IPS DF 6.9 (cell line): ENCODE data around the gene CMTM2.

Source experiments
- DNase-seq: peaks from one replicate; pipeline ENCODE4 v3.0.0-alpha.2; 2013; ENCODE audit warnings: low read depth, low spot score
- H3K27ac ChIP-seq: one replicate; pipeline ENCODE4 v1.5.1; 2013; ENCODE audit warnings: low read length, control low read depth
- H3K27me3 ChIP-seq: 2 replicates; pipeline ENCODE4 v1.6.1; 2013; ENCODE audit warnings: mild to moderate bottlenecking, low read length; ENCODE audit not compliant: control insufficient read depth, insufficient read depth
- H3K36me3 ChIP-seq: 2 replicates; pipeline ENCODE4 v1.6.1; 2013; ENCODE audit warnings: low read length; ENCODE audit not compliant: control insufficient read depth, insufficient read depth
- H3K4me1 ChIP-seq: 2 replicates; pipeline ENCODE4 v1.6.1; 2013; ENCODE audit warnings: low read length; ENCODE audit not compliant: control insufficient read depth, insufficient read depth
- H3K4me3 ChIP-seq: 2 replicates; pipeline ENCODE4 v1.5.1; 2013; ENCODE audit warnings: mild to moderate bottlenecking, low read length
- H3K9me3 ChIP-seq: 2 replicates; pipeline ENCODE4 v1.6.1; 2013; ENCODE audit warnings: low read length, inconsistent platforms; ENCODE audit not compliant: control insufficient read depth, insufficient read depth
- WGBS: extraction: QIAGEN DNeasy Blood & Tissue Kit; methylation state at CpG from one replicate; pipeline ENCODE4 v1.1.7; 2013; ENCODE audit warnings: mixed read lengths, missing lambda C conversion rate; ENCODE audit not compliant: insufficient read length, insufficient coverage; 5-methylcytosine and 5-hydroxymethylcytosine counted together

Gene CMTM2

DNA sequence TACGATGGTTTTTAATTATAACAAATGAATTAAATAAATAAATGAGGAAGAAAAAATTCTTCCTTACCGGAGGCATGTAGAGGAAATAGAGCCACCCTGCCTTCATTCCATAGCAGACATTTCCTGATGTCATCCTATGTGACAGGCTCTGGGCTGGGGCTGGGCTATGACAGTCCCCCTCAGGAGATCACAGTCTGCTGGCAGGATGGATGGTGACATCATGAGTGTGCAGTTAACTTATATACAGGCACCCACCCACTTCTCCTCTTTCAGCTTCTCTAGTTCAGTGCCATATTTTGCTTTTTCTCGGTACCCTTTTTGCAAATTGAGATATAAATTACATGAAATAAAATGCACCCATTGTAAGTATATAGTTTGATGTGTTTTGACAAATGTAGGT lies 18.8 kb downstream of the CMTM2 start:
- no peaks in the 10 kb centered on the region for H3K27me3 ChIP-seq
- H3K4me3 ChIP-seq, result no peak overlapping the region
- no peak overlapping the region for H3K27ac ChIP-seq
- no peak for DNase-seq
- H3K36me3 ChIP-seq, result no peaks in the 10 kb centered on the region
- H3K9me3 ChIP-seq, result no peaks in the 10 kb centered on the region
- no CpG with 5 or more reads among the region's 3 CpGs for WGBS
- H3K4me1 ChIP-seq, result no peaks in the 10 kb centered on the region

DNA sequence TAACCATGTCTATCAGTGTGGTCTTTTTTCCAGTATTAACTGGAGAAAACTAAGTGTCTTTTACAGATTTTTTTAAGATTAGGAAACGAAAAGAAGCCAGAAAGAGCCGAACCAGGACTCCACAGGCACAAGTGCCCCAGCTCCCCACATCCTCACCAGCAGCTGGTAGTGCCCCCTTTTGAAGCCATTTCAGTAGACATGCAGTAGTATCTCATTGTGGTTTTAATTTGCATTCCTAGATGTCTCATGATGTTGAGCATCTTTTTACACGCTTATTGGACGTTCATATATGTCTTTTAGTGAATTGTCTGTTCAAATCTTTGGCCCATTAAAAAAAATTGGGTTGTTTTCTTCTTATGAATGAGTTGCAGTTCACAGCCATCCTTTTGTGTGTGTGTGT lies 20.5 kb downstream of the CMTM2 start:
- H3K4me3 ChIP-seq, result no peak overlapping the region
- H3K27ac ChIP-seq, result no peak overlapping the region
- WGBS, result no CpG with 5 or more reads among the region's 4 CpGs
- DNase-seq, result no peak
- no peaks in the 10 kb centered on the region for H3K9me3 ChIP-seq
- H3K4me1 ChIP-seq, result no peaks in the 10 kb centered on the region
- no peaks in the 10 kb centered on the region for H3K27me3 ChIP-seq
- no peaks in the 10 kb centered on the region for H3K36me3 ChIP-seq

DNA sequence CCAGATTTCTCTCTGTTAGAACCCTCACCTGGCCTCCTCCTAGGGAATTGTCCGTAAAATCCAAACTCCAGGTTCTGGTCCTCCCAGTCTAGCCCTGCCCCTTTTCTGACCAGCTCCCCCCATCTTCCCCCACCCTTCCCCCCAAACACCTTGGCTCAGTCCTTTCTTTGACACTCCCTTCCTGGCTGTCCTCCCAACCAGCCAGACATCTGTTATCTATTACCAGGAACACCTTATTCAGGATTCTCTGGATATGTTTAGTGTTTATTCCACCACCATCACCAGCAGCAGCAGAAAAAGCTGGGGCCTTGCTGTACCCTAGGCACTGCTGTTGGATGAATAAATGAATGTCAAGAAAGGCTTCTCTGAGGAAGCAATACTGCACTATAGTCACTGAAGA lies 21.2 kb downstream of the CMTM2 start:
- H3K4me3 ChIP-seq, result no peak overlapping the region
- no peaks in the 10 kb centered on the region for H3K36me3 ChIP-seq
- no peaks in the 10 kb centered on the region for H3K4me1 ChIP-seq
- no CpG with 5 or more reads among the region's 1 CpG for WGBS
- no peak overlapping the region for H3K27ac ChIP-seq
- H3K9me3 ChIP-seq, result no peaks in the 10 kb centered on the region
- no peaks in the 10 kb centered on the region for H3K27me3 ChIP-seq
- DNase-seq, result no peak

DNA sequence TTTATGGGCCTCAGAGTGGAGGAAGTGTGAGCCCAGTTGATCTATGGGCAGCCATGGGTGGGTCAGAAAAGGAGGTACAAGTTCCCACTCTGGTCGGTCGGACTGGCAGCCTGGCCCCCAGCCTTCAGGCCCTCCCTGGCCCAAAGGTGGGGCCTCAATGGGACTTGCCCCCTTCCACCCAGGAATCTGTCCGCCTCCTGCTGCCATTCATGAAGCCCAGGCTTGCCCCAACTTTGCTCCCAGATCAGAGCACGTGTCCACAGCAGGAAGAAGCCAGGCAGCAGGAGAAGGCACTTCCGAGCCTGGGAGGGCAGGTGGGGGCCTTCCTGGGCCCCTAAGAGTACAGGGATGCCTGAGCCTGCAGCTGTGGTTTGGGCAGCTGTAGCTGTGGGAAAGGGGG lies 22.2 kb downstream of the CMTM2 start:
- no peak overlapping the region for H3K27ac ChIP-seq
- no peaks in the 10 kb centered on the region for H3K27me3 ChIP-seq
- H3K36me3 ChIP-seq, result no peaks in the 10 kb centered on the region
- no peak overlapping the region for H3K4me3 ChIP-seq
- no peak for DNase-seq
- H3K4me1 ChIP-seq, result peaks cover 4% of the 10 kb centered on the region
- no peaks in the 10 kb centered on the region for H3K9me3 ChIP-seq
- no CpG with 5 or more reads among the region's 5 CpGs for WGBS

DNA sequence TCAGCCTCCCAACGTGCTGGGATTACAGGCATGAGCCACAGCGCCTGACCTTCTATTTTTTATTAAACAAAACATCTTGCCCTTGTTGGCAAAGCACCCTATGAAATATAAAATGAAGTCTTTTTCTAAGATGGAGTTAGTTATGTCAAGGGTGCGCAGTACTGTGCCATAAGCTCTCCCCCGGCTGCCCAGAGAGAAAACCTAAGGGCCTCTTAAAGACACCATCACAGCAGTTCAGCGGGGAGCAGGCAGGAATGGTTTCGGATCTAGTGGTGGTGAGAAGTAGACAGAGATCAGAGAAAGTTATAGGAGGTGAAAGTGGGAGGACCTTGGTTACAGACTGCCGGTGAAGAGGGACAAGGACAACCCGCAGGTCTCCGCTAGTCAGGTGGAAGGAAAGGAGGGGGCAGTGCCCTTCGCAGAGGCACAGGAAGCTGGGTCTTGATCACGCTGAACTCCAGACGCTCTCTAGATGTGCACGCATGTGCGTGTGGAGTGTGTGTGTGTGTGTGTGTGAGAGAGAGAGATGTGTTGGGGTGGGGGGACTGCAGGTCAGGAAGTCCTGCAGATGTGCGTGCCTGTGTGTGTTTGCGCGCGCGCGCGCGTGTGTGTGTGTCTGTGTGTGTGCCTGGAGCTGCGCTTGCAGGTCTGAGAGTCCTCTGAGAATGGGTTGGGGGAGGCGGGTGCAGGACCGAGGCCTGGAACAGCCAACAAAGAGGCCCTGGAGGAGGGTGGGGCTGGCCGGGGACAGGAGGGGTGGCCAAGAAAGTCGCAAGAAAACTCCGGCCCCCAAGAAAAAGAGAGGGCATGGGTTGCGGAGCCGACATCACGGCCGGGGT lies 24.5 kb downstream of the CMTM2 start:
- Histone ChIP-seq H3K27me3 (no peaks in the 10 kb centered on the region), H3K27ac (no peak overlapping the region), H3K4me1 (peaks cover 4% of the 10 kb centered on the region), H3K4me3 (peak overlapping the region; percentile 79; the same call in 1 of the 2 replicates), H3K36me3 (no peaks in the 10 kb centered on the region), H3K9me3 (no peaks in the 10 kb centered on the region)
- WGBS, result no CpG with 5 or more reads among the region's 32 CpGs
- no peak for DNase-seq

DNA sequence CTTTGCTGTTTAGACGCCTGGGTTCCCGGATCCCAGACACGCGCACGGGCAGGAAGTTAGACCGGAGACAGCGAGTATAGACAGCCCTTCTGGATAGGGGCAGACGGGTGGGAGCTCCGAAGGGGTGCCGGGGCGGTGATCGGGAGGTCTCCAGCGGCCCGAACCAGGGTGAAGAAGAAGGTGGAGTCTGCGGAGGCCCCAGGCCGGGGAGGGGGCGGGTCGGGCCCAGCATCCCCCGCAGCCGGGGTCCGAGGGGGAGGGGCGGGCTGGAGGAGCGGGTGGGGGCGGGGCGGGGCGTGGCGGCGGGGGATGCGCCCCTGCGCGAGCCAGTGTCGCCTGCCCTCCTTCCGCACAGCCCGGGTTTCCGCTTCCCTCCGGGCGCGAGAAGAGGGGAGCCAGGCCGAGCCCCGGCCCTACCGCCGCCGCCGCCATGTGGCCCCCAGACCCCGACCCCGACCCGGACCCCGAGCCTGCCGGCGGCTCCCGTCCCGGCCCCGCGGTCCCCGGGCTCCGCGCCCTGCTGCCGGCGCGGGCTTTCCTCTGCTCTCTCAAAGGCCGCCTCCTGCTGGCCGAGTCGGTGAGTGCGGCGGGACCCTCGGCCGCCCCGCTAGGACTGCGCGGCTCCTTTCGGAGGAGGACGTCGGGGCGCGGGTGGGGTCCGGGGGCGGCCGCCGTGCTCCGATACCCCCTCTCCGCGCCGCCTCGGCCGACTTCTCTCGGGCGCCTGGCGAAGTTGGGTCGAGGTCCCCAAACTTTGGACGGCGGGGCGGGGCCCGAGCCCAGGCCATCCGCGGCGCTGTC lies 25.3 kb downstream of the CMTM2 start, which contains the start of gene CMTM3:
CMTM3 (plus strand) TSS at position 329 of the 801 bp plus-strand sequence; CDS start at position 431, 102 bp downstream.
- Histone ChIP-seq H3K4me3 (peak within 1 kb of the TSS; percentile 79), H3K27ac (no peak within 1 kb of the TSS), H3K36me3 (peaks cover 3% of the 10 kb centered on the region; the same call in 1 of the 2 replicates), H3K4me1 (peaks cover 6% of the 10 kb centered on the region), H3K27me3 (no peaks in the 10 kb centered on the region), H3K9me3 (no peaks in the 10 kb centered on the region)
- no peak for DNase-seq
- no CpG with 5 or more reads among the region's 96 CpGs for WGBS

DNA sequence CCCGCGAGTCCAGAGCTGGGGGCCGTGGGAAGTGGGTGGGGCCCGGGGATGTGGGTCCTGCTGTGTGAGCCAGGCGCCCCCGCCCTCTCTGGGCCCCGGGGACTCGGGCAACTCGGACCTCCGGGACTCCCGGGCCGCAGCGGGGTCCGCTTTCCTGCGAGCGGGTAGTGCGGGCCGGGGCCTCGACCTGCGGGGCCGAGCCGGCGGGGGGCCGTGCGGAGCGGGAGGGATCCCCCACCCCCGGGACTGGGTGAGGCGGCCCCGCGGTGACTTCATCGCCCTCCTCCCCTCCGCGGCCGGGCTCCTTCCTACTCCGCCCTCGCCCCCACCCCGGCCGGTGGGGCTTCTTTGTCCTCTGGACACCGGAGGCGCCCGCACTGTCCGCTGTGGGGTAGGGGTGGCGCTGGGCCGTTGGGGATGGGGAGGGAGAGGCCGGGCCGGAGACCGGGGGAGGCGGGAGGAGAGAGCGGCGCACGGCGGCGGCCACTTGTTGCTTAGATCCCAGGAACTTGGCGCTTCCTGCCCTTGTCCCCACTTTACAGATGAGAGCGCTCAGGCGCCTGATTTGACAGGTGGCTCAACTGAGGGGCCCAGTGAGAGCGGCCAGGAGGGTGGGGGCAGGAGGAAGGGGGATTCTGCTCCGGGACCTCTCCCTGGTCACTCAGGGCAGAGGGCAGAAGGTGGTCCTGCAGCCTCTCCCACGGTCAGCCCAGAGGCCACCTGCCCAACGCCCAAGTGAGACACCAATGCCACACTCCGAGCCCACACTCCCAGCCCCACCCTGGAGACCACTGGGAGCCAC lies 26.1 kb downstream of the CMTM2 start:
- WGBS, result no CpG with 5 or more reads among the region's 61 CpGs
- H3K36me3 ChIP-seq, result peaks cover 10% of the 10 kb centered on the region; the same call in 1 of the 2 replicates
- peaks cover 6% of the 10 kb centered on the region for H3K4me1 ChIP-seq
- no peaks in the 10 kb centered on the region for H3K27me3 ChIP-seq
- no peaks in the 10 kb centered on the region for H3K9me3 ChIP-seq
- no peak for DNase-seq
- peak overlapping the region; percentile 79 for H3K4me3 ChIP-seq
- H3K27ac ChIP-seq, result no peak overlapping the region

DNA sequence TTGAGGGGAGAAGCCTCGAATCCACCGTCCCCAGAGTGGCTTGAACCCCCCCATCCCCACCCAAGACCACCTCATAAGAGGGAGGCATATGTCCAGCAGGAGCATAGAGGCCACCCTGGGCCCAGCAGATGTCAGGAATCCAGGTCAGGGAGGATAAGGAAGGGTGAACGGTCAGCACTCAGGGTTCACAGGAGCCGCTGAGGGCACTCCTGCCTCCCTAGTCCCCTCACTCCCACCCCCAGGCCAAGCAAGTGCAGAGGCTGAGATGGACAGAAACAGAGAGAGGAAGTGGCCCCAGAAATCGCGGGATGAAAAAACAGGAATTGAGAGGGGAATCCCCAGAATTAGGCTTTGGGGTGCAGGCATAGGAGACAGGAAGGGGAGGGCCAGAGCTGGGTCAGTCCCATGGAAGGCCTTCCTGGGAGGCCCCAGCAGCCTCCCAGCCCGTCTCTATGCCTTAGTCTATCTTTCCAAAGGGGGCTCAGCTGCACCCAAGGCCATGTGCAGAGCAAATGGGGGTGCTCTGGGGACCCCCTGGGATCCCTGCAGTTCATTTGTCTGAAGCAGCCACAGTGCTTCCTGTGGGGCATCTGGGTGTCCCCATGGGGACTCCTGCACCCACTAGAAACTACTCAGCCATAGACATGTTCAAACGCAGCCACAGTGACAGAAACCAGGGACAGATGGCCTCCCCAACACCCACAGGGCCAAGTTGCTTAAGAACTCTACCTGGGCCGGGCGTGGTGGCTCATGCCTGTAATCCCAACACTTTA lies 26.9 kb downstream of the CMTM2 start:
- Histone ChIP-seq H3K9me3 (no peaks in the 10 kb centered on the region), H3K27ac (no peak overlapping the region)

DNA sequence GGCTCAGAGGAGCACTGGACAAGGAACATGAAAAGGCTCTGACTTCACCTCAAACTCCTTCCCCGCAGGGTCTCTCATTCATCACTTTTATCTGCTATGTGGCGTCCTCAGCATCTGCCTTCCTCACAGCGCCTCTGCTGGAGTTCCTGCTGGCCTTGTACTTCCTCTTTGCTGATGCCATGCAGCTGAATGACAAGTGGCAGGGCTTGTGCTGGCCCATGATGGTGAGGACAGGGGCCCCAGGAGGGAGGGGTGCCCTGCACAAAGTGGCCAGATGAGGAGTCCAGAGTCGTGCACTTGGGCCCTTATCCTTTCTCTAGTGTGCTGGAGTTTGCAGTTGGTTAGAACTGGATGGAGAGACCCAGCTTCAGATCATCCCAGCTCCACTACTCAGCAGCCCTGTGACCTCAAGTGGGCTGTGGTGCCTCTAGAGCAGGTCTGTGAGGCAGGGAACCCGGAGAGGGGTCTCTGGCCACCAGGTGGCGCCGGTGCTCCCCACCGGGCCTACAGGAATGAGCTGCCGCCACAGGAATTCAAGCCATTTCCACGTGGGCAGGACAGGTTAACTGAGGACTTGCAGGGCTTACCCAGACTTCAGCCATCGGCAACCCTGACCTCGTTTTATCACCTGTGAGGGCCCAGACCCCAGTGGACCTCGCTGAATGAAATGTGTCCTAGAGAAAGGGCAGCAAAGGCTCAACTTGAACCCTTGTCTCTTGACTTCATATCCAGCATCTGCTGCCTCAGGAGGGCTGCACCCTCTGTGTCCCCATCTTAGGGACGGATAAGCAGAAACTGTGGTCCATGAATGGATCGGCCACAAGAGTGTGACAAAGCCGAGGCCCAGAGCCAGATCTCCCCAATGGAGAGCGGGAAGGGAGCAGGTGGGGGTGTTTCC lies 29.2 kb downstream of the CMTM2 start:
- Histone ChIP-seq H3K36me3 (peaks cover 20% of the 10 kb centered on the region; the same call in 1 of the 2 replicates), H3K4me1 (peaks cover 6% of the 10 kb centered on the region), H3K27me3 (no peaks in the 10 kb centered on the region), H3K27ac (no peak overlapping the region), H3K9me3 (no peaks in the 10 kb centered on the region), H3K4me3 (no peak overlapping the region)
- peak; percentile 85 for DNase-seq
- no CpG with 5 or more reads among the region's 17 CpGs for WGBS

More for the DNA sequence above, 26.9 kb downstream of the CMTM2 start:
- no peak for DNase-seq
- H3K27me3 ChIP-seq, result no peaks in the 10 kb centered on the region
- H3K4me1 ChIP-seq, result peaks cover 6% of the 10 kb centered on the region
- peaks cover 13% of the 10 kb centered on the region; the same call in 1 of the 2 replicates for H3K36me3 ChIP-seq
- WGBS, result no CpG with 5 or more reads among the region's 10 CpGs
- H3K4me3 ChIP-seq, result peak overlapping the region; percentile 10; the same call in 1 of the 2 replicates
